Measurements from ENCODE around the gene PHF11.

PHF11 gene

DNA sequence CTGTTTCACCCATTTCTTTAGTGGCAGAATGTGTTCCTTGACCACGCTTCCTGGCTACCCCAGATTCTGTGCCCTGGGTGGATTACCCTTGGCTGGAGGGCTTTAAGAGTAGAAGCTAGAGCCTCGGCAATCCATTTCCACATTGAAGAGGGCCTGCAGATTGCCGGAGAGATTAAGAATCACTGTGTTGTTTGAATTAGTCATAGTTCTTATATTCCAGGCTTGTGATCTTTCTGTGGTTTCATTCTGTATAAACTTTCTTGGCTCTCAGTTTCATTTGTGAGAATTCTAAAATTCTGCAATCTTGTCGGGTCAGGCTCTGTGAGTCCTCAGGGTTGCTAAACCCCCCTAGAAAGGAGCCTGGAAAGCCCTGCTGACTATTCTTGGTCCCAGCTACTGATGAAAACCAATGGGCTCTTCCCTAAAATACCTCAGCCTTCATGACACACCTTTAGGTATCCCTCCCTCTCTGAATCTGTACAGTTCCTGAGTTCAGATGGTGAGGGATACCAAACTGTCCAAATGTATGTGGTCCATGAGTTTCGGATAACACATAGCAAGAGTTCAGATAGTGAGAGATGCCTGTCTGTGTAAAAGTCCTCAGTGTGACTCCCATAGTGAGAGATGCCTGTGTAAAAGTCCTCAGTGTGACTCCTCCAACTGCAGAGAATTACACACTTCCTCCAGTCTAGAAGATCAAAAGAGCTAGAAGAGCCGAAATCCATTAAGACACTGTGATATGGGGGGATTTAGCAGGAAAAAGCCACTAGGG is 4.3 kb downstream of the PHF11 start:
- no peak for DNase-seq

DNA sequence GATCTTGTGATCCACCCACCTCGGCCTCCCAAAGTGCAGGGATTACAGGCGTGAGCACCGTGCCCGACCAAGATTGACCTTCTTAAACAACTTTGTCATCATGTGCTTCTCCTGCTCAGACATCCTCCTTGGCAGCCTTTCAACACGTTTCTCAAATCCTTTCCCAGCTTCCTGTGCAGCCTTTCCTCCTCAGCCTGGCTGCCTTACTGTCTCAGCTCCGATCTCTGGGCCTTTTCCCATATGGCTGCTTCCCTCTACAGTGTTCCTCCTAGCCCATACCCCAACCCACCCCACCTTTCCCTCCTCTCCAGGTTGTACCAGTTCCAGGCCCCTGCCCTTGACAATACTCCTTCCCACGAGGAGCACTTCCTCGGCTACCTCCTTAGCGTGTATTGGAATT is 7.2 kb downstream of the PHF11 start:
- DNase-seq, result no peak

DNA sequence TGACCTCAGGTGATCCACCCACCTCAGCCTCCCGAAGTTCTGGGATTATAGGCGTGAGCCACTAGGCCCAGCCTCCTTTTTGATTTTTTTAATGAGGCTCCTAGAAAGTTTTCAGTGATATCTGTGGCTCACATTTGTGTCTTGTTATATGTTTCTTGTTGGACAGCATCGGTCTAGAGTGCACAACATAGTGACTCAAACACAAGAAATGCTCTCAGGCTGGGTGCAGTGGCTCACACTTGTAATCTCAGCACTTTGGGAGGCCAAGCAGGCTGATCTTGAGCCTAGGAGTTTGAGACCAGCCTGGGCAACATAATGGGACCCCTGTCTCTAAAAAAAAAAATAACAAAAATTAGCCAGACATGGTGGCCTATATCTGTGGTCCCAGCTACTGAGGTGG is 8.2 kb downstream of the PHF11 start:
- DNase-seq, result no peak

DNA sequence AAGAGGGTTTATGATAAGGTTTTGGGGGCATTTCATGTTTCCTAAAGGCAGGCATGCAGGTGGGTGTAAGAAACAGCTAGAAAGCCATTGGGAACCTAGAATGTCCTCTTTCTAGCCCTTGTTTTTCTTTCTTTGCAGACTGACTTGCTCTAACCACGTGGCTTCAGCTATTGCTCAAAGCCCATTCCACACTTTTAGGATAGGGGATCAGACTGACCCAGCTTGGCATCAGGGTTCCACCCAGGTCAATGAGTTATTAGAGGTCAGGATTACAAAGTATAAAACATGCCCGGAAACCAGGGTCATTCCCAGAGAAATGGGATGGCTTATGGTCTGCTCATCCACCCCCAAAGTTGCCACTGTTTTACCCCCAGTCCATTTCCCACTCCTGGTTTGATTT is 16.8 kb downstream of the PHF11 start:
- no peak for DNase-seq

DNA sequence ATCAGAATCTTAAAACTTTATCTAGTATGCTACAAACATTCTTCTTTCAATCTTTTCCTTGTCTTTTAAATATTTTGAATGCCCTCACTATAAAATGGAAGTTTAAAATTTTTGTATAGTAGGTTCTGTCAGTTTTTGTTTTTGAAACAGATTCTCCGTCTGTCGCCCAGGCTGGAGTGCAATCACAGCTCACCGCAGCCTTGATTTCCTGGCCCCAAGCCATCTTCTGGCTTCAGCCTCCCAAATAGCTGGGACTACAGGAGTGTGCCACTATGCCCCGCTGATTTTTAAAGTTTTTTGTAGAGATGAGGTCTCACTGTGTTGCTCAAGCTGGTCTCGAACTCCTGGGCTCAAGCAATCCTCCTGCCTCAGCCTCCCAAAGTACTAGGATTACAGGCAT is 20.7 kb downstream of the PHF11 start:
- DNase-seq, result no peak

DNA sequence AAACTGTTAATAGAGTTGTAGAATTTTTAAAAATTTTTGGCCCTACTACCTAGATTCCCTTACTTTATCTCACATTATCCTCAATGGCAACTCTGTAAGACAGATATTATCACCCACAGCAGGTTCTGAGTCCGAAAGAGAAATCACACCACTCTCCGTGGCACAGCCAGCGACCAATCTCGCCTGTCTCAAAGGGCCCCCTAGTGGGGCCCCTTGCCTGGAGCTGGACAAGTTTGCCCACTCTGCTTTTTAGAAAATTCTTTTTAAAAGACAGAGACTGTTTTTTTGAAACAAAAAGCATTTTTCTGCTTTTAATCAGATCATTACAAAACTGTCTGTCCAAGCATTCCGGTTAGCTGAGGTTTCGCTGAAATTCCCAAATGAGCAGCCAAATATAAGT is 21.7 kb downstream of the PHF11 start:
- peak in 1 of 2 experiments; percentile 27 for DNase-seq

DNA sequence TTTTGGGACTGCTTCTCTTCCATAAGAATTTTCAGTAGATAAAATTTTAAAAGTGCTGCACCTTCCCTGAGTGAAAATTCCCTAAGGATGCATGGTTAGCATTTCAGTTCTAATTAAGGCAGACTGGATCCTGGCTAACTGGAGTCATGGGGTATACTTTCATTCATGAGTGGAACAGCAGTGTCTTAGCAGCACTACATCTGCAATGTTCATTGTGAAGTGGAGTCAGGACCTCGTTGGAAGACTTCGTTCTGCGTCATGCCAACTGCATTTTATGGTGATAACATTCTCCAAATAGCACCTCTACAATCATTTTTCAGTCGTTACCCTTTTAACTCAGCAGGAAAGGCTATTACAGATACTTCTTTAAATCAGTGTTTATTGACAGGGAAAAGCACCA is 25.5 kb downstream of the PHF11 start:
- DNase-seq, result no peak

DNA sequence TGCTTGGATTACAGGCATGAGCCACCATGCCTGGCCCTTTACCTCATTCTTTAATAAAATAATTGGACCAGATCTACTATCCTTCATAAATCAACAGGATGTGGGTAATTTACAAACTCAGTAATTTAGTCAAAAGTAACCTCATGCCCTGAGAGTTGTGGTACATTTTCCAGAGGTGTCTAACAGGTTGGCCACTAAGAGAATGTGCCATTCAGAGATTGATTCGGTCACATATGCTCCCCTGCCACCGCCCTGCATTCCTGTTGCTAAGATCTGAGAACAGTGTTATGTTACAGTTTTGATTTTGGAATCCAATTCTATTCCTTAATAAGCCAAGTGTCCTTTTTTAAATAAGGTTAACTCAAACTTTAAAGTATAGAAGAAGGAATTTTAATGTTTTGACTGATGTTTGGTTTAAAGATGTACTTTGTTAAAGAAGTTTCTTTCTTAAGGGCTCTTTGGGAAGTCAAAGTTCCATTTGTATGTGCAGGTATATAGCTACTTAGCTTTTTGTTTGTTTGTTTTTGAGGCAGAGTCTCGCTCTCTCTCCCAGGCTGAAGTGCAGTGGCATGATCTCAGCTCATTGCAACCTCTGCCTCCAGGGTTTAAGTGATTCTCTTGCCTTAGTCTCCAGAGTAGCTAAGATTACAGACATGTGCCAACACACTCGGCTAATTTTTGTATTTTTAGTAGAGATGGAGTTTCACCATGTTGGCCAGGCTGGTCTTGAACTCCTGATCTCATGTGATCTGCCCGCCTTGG is 29.2 kb downstream of the PHF11 start:
- DNase-seq, result no peak

DNA sequence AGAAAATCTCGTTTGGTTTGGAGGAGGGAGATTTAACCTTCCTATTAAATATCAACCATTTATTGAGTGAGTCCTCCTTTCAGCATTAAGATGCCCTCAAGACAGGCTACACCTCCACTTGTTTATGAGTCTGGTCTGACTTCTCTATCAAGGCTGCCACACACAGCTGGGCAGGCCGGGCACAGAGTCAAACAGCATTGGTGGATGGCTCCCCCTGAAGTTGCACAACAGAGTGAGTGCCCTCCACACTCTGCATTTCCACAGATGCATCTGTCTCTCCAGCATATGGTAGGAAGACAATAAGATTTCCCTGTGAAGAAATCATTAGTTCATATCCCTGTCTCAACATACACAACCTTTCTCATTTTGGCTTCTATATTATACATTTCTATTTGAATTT is 31.4 kb downstream of the PHF11 start:
- no peak for DNase-seq

DNA sequence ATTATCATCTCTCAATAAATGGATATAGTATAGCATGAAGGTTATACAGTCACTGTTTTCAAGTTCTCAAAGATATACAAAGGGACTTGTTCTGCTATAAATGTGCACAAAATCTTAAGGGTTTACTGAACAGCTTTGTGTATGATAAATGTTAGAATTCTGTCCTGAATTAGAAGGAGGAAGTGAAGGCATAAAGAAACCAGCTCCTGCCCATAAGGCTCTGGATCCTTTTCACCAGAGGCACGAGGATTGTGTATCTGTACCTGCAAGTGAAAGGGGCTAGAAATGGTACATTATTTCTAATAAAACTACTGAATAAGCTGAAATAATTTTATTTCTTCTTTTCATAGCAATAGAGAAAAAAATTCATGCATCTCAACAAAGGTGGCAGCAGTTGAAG is 32.4 kb downstream of the PHF11 start:
- DNase-seq, result no peak

DNA sequence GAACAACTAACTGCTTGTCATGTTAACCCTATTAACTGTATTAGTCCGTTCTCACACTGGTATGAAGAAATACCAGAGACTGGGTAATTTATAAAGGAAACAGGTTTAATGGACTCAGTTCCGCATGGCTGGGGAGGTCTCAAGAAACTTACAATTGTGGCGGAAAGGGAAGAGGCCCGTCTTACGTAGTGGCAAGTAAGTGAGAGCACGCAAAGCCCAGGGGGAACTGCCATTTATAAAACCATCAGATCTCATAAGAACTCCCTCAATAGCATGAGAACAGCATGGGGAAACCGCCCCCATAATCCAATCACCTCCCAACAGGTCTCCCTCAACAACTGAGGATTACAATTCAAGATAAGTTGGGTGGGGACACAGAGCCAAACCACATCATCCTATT is 34.7 kb downstream of the PHF11 start:
- no peak for DNase-seq

DNA sequence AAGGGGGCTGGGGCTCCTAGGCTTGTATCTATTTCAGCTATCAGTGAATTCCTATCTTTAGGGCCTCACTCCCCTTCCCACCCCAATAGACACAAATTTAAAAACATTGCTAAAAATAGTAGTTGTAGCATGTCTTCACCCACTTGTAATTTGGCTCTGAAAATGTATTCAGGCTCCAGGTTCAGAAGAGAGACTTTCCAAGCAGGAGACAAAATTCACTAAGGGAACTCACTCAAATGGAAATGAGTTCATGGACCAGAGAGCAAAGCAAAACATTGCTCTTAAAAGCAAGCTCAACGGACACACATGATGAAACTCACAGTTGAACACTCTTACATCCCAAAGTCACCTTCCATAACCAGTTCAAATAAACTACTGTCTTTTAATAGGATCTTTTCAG is 36.8 kb downstream of the PHF11 start:
- DNase-seq, result no peak

DNA sequence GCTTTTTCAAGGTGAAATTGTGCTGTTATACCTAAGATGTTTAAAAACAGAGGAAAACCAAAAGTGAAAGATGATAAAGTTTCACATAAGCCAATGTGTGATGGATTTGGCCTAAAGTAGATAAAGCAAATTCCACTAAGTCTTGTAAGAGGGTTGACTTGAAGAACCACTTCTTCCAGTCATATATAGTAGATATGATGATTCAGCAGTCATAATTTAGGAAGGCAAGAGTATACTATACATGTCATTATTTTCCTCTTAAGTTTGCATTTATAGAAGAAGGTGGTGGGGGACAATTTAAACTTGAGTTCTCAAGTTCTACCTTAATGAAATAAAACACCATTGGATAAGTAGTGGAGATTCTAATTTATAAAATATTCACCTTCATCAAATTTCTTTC is 37.3 kb downstream of the PHF11 start:
- DNase-seq, result no peak

DNA sequence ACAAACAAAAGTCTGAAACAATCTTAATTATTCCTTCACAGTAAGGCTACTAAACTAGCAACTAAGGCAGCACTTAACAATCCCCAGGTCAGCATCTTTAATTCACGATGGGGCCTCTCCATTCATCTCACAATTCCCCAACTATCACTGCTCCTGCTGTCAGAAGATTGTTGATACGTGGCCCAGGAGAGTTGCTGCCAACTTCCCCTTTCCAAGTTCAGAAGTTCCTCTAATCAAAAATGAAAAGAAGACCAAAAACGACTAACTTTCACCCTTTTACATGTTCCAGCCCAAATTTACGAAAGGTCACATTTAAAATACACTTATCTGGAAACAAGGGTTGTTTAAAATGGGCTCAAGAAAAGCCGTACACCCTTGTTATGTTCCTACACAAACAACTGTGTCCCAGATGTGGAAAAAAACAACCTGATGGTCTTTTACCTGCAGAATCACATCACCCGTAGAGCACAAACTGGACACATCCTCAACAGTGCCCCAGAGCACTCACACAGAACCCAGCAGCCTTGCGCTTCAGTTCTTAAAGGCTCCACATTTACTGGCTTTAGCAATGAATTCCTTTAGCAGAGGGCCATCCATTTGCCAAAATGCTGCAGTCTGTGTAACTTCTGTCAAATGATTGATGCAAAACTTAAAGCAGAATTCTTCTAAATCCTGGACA is 38.0 kb downstream of the PHF11 start:
- no peak for DNase-seq

DNA sequence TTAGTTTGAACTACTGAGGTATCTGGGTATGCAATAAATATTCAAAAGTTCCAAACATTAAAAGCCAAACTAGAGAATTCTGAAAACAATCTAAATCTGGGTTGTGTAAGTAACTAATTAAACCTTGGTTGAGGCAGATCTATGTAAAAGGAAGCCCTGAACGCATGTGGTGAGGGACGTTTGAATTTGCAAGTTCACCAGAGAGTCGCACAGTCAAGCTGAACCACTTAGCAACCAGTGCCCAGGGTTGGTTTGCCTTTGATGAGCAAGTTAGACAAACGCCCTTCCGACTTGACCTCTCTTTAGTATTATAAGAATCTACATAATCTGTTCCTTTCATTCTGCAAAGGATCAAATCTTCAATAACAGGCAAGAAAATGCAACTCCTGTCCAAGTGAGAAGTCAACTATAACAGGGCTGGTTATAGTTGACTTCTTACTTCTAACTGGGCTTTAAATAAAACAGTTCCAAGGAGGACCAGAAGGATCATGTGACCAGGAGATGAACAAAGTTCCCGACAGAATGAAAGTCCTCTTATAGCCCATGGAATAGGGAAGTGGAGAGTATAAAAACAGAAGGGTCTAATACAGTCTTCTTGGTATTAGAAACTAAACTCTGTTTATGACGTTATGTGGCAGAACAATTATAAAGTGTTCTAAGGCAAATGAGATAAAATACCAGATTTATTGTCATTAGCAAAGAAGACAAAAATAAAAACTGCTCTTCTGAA is 40.6 kb downstream of the PHF11 start:
- DNase-seq, result no peak

DNA sequence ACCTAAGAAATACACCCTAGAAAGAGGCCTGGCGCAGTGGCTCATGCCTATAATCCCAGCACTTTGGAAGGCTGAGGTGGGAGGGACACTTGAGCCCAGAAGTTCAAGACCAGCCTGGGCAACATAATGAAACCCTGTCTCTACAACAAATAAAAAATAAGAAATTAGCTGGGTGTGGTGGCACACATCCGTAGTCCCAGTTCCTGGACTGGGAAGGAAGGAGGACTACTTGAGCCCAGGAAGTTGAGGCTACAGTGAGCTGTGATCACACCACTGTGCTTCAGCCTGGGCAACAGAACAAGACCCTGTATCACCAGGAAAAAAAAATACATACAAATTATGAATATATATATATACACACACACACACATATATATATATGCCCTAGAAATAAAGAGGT is 42.7 kb downstream of the PHF11 start:
- no peak for DNase-seq

DNA sequence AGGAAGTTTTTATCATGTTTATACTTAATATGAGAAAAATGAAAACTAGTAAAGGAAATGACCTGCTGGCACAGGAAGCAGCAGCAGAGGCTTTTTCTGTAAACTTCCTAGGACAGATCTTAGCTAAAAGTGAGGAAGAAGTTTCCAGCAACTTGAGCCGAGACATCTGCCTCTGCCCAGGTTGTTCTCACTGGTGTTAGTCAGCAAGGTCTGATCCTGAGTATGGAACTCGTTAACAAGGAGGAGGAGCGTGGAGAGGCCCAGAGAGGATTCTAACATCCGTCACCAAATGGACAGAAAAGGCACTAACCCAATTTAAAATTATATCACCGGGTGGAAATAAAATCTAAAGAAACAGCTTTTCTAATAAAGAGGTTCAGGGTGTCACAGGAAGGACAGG is 43.6 kb downstream of the PHF11 start:
- no peak for DNase-seq

DNA sequence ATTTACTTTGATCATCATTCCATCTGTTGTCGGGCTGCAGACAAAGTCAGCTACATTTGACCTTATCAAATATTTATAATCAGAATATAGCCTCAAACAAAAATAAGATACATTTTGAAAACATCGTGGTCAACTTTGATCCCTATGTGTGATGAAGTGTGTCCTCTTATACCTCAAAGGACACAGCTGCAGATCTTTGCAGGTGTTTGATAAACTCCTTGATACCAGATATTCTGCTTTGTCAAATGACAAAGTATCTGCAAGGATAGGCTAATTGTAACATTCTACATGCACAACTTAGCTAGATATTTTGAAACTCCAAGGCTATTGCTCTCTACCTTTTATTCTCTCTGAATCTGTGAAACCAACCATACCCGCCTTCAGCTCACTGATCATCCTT is 44.0 kb downstream of the PHF11 start:
- no peak for DNase-seq

DNA sequence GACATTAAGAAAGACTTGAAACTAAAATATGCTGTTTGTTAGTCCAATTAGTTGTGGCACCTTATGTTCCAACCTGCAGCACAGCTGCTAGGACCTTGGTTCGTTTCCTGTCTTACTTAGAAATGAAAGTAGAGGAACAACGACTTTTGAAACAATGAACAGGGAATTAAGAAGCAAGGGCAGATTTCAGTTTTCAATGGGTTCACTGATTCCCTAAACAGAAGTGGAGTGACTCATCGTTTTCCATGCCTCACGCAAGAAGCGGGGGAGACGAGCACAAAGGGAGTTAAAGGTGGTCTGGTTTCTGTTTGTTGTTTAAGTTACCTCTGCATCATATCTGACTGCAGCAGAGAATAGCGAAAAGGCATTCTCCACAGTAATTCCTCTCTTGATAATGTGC is 44.8 kb downstream of the PHF11 start:
- no peak for DNase-seq

DNA sequence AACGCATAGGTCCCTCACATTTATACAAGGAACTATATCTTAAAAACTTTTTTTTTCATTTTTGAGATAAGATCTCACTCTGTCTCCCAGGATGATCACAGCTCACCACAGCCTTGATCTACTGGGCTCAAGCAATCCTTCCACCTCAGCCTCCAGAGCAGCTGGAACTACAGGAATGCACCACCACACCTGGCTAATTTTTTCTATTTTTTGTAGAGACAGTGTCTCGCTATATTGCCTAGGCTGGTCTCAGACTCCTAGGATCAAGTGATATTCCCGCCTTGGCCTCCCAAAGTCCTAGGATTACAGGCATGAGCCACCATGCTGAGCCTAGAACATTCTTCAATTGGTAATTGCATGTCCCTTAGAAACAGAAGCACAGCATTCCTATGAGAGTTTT is 47.9 kb downstream of the PHF11 start:
- no peak for DNase-seq

DNA sequence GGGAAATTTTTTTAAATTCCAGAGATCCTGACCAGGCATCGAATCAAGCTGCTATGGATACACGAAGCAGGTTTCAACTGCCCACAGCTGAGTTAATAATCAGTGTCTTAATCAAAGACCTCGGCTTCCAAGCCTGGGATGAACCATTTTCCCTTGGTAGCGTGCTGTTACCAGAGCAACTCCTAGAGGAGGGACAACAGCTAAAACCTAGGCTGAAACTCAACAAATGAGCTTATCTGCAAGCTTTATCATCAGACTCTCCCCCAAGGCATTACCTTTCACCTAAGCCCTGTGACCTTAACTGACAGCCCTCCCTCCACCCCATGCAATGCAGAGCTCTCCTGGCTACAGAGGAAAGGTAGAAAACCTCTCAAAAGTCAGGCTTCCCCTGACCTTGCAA is 49.9 kb downstream of the PHF11 start:
- DNase-seq, result no peak

DNA sequence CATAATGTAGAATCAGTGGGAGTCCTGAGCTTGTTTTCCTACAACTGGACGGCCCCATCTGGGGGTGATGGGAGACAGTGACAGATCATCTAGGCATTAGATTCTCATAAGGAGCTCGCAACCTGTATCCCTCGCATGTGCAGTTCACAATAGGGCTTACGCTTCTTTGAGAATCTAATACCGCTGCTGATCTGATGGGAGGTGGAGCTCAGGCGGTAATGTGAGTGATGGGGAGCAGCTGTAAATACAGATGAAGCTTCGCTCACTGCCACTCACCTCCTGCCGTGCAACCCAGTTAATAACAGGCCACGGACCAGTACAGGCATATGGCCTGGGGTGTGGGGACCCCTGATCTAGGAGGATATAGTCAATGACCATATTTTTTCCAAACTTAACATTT is 50.8 kb downstream of the PHF11 start:
- no peak for DNase-seq

DNA sequence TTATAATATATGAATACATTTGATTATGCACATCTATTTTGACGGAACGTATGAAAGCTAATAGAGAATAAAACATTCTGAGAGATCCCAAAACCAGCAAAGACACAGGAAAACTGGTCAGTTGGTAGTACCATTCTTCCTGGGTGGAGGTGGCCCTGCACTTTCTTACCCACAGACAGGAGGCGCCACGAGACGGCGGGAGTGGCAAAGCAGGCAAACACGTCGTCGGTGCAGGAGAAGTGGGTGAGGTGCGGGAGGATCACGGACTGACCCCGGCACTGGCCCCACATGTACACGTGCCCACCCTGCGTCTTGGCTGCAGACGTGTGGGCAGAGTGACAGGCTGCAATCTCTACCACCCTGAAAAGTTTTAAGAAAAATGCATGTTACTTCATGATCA is 53.5 kb downstream of the PHF11 start:
- peak in 1 of 2 experiments; percentile 8 for DNase-seq

All from NCI-H526 (cell line).